Measurements from ENCODE around the gene HOXA2.

DNA sequence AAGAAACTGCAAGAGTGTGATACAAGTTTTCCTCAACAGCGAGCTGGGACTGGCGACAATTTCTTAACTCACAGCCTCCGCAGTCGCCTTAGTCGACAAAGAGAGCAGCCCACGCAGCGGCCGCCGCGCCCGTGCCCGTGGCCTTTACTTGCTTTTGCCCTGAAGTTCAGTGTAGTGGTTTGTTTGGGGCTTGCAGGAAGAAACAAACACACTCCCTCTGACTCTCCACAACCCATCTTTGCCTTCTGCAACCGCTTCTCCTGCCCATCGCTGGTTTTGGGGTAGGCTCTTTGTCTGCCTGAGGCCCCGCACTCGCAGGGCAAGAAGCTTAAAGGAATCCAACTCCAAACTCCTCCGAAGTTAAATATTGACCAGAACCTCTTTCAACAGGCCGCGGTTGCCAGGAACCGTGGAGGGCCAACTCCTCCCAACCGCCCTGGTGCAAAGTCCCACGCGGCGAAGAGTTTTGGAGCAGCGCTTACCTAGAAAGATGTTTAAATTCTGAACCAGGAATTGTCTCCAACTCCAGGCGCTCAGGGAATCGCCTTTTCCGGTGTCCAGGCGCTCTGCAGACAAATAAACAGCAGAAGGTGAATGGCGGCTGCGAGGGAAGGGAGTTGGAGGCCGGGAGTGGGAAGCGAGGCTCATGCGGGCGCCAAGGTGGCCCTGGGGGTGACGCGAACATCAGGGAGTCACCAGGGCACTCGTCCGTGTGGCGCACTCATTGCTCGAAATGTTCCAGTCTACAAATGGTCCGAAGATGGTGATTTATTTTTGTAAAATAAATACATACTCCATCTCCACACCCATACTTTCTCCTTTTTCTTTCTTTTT, 19.8 kb upstream of the HOXA2 start:
- TF ChIP-seq, protein P1, sequence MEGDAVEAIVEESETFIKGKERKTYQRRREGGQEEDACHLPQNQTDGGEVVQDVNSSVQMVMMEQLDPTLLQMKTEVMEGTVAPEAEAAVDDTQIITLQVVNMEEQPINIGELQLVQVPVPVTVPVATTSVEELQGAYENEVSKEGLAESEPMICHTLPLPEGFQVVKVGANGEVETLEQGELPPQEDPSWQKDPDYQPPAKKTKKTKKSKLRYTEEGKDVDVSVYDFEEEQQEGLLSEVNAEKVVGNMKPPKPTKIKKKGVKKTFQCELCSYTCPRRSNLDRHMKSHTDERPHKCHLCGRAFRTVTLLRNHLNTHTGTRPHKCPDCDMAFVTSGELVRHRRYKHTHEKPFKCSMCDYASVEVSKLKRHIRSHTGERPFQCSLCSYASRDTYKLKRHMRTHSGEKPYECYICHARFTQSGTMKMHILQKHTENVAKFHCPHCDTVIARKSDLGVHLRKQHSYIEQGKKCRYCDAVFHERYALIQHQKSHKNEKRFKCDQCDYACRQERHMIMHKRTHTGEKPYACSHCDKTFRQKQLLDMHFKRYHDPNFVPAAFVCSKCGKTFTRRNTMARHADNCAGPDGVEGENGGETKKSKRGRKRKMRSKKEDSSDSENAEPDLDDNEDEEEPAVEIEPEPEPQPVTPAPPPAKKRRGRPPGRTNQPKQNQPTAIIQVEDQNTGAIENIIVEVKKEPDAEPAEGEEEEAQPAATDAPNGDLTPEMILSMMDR (IDR thresholded peaks at IDR 0.05; ENCODE audit: low read depth, low read length, missing input control), result no peak
- no peak for TF ChIP-seq YY1 (IDR thresholded peaks at IDR 0.05)
- no peak for TF ChIP-seq TAF1 (conservative IDR thresholded peaks at IDR 0.05)
- TF ChIP-seq, protein P2, sequence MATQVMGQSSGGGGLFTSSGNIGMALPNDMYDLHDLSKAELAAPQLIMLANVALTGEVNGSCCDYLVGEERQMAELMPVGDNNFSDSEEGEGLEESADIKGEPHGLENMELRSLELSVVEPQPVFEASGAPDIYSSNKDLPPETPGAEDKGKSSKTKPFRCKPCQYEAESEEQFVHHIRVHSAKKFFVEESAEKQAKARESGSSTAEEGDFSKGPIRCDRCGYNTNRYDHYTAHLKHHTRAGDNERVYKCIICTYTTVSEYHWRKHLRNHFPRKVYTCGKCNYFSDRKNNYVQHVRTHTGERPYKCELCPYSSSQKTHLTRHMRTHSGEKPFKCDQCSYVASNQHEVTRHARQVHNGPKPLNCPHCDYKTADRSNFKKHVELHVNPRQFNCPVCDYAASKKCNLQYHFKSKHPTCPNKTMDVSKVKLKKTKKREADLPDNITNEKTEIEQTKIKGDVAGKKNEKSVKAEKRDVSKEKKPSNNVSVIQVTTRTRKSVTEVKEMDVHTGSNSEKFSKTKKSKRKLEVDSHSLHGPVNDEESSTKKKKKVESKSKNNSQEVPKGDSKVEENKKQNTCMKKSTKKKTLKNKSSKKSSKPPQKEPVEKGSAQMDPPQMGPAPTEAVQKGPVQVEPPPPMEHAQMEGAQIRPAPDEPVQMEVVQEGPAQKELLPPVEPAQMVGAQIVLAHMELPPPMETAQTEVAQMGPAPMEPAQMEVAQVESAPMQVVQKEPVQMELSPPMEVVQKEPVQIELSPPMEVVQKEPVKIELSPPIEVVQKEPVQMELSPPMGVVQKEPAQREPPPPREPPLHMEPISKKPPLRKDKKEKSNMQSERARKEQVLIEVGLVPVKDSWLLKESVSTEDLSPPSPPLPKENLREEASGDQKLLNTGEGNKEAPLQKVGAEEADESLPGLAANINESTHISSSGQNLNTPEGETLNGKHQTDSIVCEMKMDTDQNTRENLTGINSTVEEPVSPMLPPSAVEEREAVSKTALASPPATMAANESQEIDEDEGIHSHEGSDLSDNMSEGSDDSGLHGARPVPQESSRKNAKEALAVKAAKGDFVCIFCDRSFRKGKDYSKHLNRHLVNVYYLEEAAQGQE (IDR thresholded peaks at IDR 0.05), result no peak
- TF ChIP-seq, protein P3, sequence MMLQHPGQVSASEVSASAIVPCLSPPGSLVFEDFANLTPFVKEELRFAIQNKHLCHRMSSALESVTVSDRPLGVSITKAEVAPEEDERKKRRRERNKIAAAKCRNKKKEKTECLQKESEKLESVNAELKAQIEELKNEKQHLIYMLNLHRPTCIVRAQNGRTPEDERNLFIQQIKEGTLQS (IDR thresholded peaks at IDR 0.05), result no peak
- no peak for TF ChIP-seq RAD21 (IDR thresholded peaks at IDR 0.05)
- no peak for TF ChIP-seq JUND (IDR thresholded peaks at IDR 0.05)
- no peak for TF ChIP-seq FOXA1 (IDR thresholded peaks at IDR 0.05)
- no peak for TF ChIP-seq SP1 (IDR thresholded peaks at IDR 0.05)
- no peak for TF ChIP-seq RXRA (IDR thresholded peaks at IDR 0.05)
- TF ChIP-seq, protein P4, sequence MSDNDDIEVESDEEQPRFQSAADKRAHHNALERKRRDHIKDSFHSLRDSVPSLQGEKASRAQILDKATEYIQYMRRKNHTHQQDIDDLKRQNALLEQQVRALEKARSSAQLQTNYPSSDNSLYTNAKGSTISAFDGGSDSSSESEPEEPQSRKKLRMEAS (IDR thresholded peaks at IDR 0.05), result no peak
- no peak for TF ChIP-seq EGR1 (IDR thresholded peaks at IDR 0.05; ENCODE audit: low read depth in 2 of 2)
